H9 (cell line): Measurements from ENCODE around the gene SOHLH1. TPM values are rescaled to one million over a fixed set of nuclear protein-coding genes. Genes with fewer than 3 reads are reported as not detected.

Experiments
- DNase-seq: peaks from one replicate; pipeline ENCODE4 v3.0.0-alpha.2; 2017
- H2AFZ ChIP-seq: one replicate; pipeline ENCODE4 v1.6.1; 2013; ENCODE audit warnings: mild to moderate bottlenecking, low read length, control low read depth, moderate library complexity
- H2AK5ac ChIP-seq: 2 replicates; pipeline ENCODE4 v1.6.1; 2013; ENCODE audit warnings: low read length, control low read depth, mixed read lengths; ENCODE audit not compliant: insufficient read length
- H2BK120ac ChIP-seq: one replicate; pipeline ENCODE4 v1.6.1; 2013; ENCODE audit warnings: low read depth, mild to moderate bottlenecking, low read length, control low read depth, inconsistent platforms; ENCODE audit not compliant: poor library complexity, severe bottlenecking
- H2BK12ac ChIP-seq: 2 replicates; pipeline ENCODE4 v1.6.1; 2013; ENCODE audit warnings: low read length, control low read depth, mixed read lengths, low read depth; ENCODE audit not compliant: insufficient read length
- H2BK15ac ChIP-seq: 2 replicates; pipeline ENCODE4 v1.6.1; 2013; ENCODE audit warnings: low read depth, low read length, control low read depth
- H2BK20ac ChIP-seq: one replicate; pipeline ENCODE4 v1.6.1; 2013; ENCODE audit warnings: low read depth, mild to moderate bottlenecking, low read length, control low read depth, inconsistent platforms; ENCODE audit not compliant: poor library complexity, severe bottlenecking
- H2BK5ac ChIP-seq: 2 replicates; pipeline ENCODE4 v1.6.1; 2013; ENCODE audit warnings: low read length, control low read depth, mixed read lengths; ENCODE audit not compliant: insufficient read length
- H3K14ac ChIP-seq: 2 replicates; pipeline ENCODE4 v1.6.1; 2013; ENCODE audit warnings: low read length, control low read depth; ENCODE audit not compliant: insufficient read depth
- H3K18ac ChIP-seq: 2 replicates; pipeline ENCODE4 v1.6.1; 2013; ENCODE audit warnings: low read depth, mild to moderate bottlenecking, mixed read lengths, low read length, control low read depth; ENCODE audit not compliant: insufficient read length
- H3K23ac ChIP-seq: 2 replicates; pipeline ENCODE4 v1.6.1; 2013; ENCODE audit warnings: low read length, control low read depth, mixed read lengths, low read depth; ENCODE audit not compliant: insufficient read length
- H3K23me2 ChIP-seq: 2 replicates; pipeline ENCODE4 v1.6.1; 2013; ENCODE audit warnings: low read depth, mild to moderate bottlenecking, mixed read lengths, low read length, control low read depth; ENCODE audit not compliant: insufficient read length, poor library complexity, severe bottlenecking
- H3K27ac ChIP-seq: 2 replicates; pipeline ENCODE4 v1.5.1; 2013; ENCODE audit warnings: low read length, control low read depth, mixed read lengths, low read depth; ENCODE audit not compliant: insufficient read length
- H3K27me3 ChIP-seq: 2 replicates; pipeline ENCODE4 v1.6.1; 2013; ENCODE audit warnings: low read length, control low read depth, inconsistent platforms; ENCODE audit not compliant: insufficient read depth
- H3K4ac ChIP-seq: 2 replicates; pipeline ENCODE4 v1.6.1; 2013; ENCODE audit warnings: low read depth, mild to moderate bottlenecking, control low read depth, inconsistent platforms, low read length, moderate library complexity
- H3K4me1 ChIP-seq: 2 replicates; pipeline ENCODE4 v1.6.1; 2013; ENCODE audit warnings: low read length, control low read depth, inconsistent platforms; ENCODE audit not compliant: insufficient read depth
- H3K4me2 ChIP-seq: 2 replicates; pipeline ENCODE4 v1.6.1; 2013; ENCODE audit warnings: low read length, control low read depth, mixed read lengths; ENCODE audit not compliant: insufficient read length, insufficient read depth
- H3K56ac ChIP-seq: 2 replicates; pipeline ENCODE4 v1.6.1; 2013; ENCODE audit warnings: low read depth, mild to moderate bottlenecking, mixed read lengths, low read length, control low read depth; ENCODE audit not compliant: insufficient read length
- H3K79me1 ChIP-seq: 2 replicates; pipeline ENCODE4 v1.6.1; 2013; ENCODE audit warnings: low read depth, mild to moderate bottlenecking, moderate library complexity, low read length, control low read depth, inconsistent platforms; ENCODE audit not compliant: insufficient read depth, poor library complexity, severe bottlenecking
- H3K79me2 ChIP-seq: 2 replicates; pipeline ENCODE4 v1.6.1; 2013; ENCODE audit warnings: low read length, control low read depth, inconsistent platforms; ENCODE audit not compliant: insufficient read depth
- H3K9ac ChIP-seq: 2 replicates; pipeline ENCODE4 v1.6.1; 2013; ENCODE audit warnings: low read length, control low read depth, mixed read lengths; ENCODE audit not compliant: insufficient read length; ENCODE audit errors: extremely low read depth
- H3K9me3 ChIP-seq: one replicate; pipeline ENCODE4 v1.6.1; 2013; ENCODE audit warnings: low read depth, low read length, inconsistent platforms; ENCODE audit not compliant: control insufficient read depth
- H3T11ph ChIP-seq: one replicate; pipeline ENCODE4 v1.6.1; 2013; ENCODE audit warnings: mild to moderate bottlenecking, low read length, control low read depth, inconsistent platforms
- H4K20me1 ChIP-seq: one replicate; pipeline ENCODE4 v1.6.1; 2013; ENCODE audit not compliant: control insufficient read depth, insufficient read length, insufficient read depth
- H4K5ac ChIP-seq: 2 replicates; pipeline ENCODE4 v1.6.1; 2013; ENCODE audit warnings: low read depth, mild to moderate bottlenecking, mixed read lengths, low read length, control low read depth; ENCODE audit not compliant: insufficient read length
- H4K8ac ChIP-seq: replicated peaks from 2 replicates; pipeline ENCODE4 v1.6.1; 2013; ENCODE audit warnings: low read length, control low read depth, mixed read lengths, low read depth; ENCODE audit not compliant: insufficient read length
- H4K91ac ChIP-seq: 2 replicates; pipeline ENCODE4 v1.6.1; 2013; ENCODE audit warnings: low read depth, mild to moderate bottlenecking, moderate library complexity, mixed read lengths, low read length, control low read depth; ENCODE audit not compliant: insufficient read length
- H3K27ac Mint-ChIP-seq, 3 experiments: 2 replicates in 2 of 3; 3 replicates in 1 of 3; pipeline ENCODE4 v1.8.0; 2020 to 2021; ENCODE audit warnings: mixed read lengths in 3 of 3, mild to moderate bottlenecking in 1 of 3, moderate library complexity in 1 of 3
- H3K27me3 Mint-ChIP-seq: 2 replicates; pipeline ENCODE4 v1.8.0; 2021; ENCODE audit warnings: low read depth, mild to moderate bottlenecking, moderate library complexity, mixed read lengths
- H3K36me3 Mint-ChIP-seq, 3 experiments: 2 replicates in 2 of 3; 3 replicates in 1 of 3; pipeline ENCODE4 v1.8.0; 2020 to 2021; ENCODE audit warnings: low read depth in 3 of 3, mixed read lengths in 3 of 3; ENCODE audit not compliant: insufficient read depth in 1 of 3
- H3K4me1 Mint-ChIP-seq, 2 experiments: 2 replicates each; pipeline ENCODE4 v1.8.0; 2020; ENCODE audit warnings: mixed read lengths in 2 of 2
- H3K4me3 Mint-ChIP-seq, 2 experiments: 2 replicates in 1 of 2; 3 replicates in 1 of 2; pipeline ENCODE4 v1.8.0; 2020 to 2021; ENCODE audit warnings: mild to moderate bottlenecking in 2 of 2, mixed read lengths in 2 of 2, moderate library complexity in 1 of 2
- H3K9me3 Mint-ChIP-seq, 2 experiments: 2 replicates in 1 of 2; 3 replicates in 1 of 2; pipeline ENCODE4 v1.8.0; 2020; ENCODE audit warnings: mild to moderate bottlenecking in 2 of 2, mixed read lengths in 2 of 2, moderate library complexity in 1 of 2
- WGBS: extraction: QIAGEN DNeasy Blood & Tissue Kit; methylation state at CpG from one replicate; pipeline ENCODE4 v1.1.7; 2013; ENCODE audit warnings: missing lambda C conversion rate, low lambda C conversion rate, mixed read lengths; ENCODE audit not compliant: insufficient read length; ENCODE audit errors: extremely low coverage; 5-methylcytosine and 5-hydroxymethylcytosine counted together
- total RNA-seq: library from RNA; stranded (reverse); gene quantifications from 2 replicates; pipeline ENCODE4 v1.2.1, GENCODE V29; 2021
- TF ChIP-seq, protein P1 (sequence below): fragments of 200-600 bp; sonication (generic); conservative IDR thresholded peaks from 3 replicates; pipeline ENCODE4 v1.8.0; 2021; ENCODE audit warnings: antibody characterized with exemption, mild to moderate bottlenecking

Gene SOHLH1
- total RNA-seq, 1 experiment from 2014 or later: not detected

- peaks cover 2 to 4% of the 10 kb centered on the region in 2 experiments; a peak in 3 of 4 replicates for H3K4me1 Mint-ChIP-seq
- Histone ChIP-seq H3T11ph (no peak overlapping the region), H3K79me1 (no peaks in the 10 kb centered on the region), H3K9me3 (no peaks in the 10 kb centered on the region), H2AFZ (no peak overlapping the region), H2BK20ac (no peak overlapping the region), H3K18ac (no peak overlapping the region), H2BK120ac (no peak overlapping the region), H3K4me1 (no peaks in the 10 kb centered on the region), H4K8ac (no peak overlapping the region), H2BK15ac (no peak overlapping the region), H2BK12ac (no peak overlapping the region), H2AK5ac (no peak overlapping the region), H3K79me2 (no peaks in the 10 kb centered on the region), H4K91ac (no peak overlapping the region), H3K27me3 (no peaks in the 10 kb centered on the region), H3K56ac (no peak overlapping the region), H2BK5ac (no peak overlapping the region), H3K23me2 (no peaks in the 10 kb centered on the region), H4K5ac (no peak overlapping the region), H3K14ac (no peak overlapping the region), H3K9ac (no peak overlapping the region), H3K4me2 (no peak overlapping the region), H3K23ac (no peak overlapping the region), H3K27ac (no peak overlapping the region), H4K20me1 (no peaks in the 10 kb centered on the region), H3K4ac (no peak overlapping the region)
- no peak overlapping the region for H3K4me3 Mint-ChIP-seq
- no peak for DNase-seq
- H3K36me3 Mint-ChIP-seq: no peaks in the 10 kb centered on the region
- WGBS: no CpG with 5 or more reads among the region's 4 CpGs
- H3K27ac Mint-ChIP-seq: no peak overlapping the region
- TF ChIP-seq, protein P1, sequence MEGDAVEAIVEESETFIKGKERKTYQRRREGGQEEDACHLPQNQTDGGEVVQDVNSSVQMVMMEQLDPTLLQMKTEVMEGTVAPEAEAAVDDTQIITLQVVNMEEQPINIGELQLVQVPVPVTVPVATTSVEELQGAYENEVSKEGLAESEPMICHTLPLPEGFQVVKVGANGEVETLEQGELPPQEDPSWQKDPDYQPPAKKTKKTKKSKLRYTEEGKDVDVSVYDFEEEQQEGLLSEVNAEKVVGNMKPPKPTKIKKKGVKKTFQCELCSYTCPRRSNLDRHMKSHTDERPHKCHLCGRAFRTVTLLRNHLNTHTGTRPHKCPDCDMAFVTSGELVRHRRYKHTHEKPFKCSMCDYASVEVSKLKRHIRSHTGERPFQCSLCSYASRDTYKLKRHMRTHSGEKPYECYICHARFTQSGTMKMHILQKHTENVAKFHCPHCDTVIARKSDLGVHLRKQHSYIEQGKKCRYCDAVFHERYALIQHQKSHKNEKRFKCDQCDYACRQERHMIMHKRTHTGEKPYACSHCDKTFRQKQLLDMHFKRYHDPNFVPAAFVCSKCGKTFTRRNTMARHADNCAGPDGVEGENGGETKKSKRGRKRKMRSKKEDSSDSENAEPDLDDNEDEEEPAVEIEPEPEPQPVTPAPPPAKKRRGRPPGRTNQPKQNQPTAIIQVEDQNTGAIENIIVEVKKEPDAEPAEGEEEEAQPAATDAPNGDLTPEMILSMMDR: no peak
- H3K9me3 Mint-ChIP-seq: no peaks in the 10 kb centered on the region; a peak in 1 of 5 replicates
- peaks cover 27% of the 10 kb centered on the region for H3K27me3 Mint-ChIP-seq
Measured at GRCh38 chr9:135708164-135708563, 8.9 kb upstream of the SOHLH1 start.
